HepG2 (cell line): ENCODE data around the gene NLRC5. TPM values are rescaled to one million over a fixed set of nuclear protein-coding genes. Genes with fewer than 3 reads are reported as not detected.

Experiments
- BRD4 ChIP-seq: sonication (generic); formaldehyde crosslinking; IDR thresholded peaks from 2 replicates; pipeline ENCODE4 v1.4.0; 2020; ENCODE audit warnings: missing genetic modification reagents
- CTCF ChIP-seq: sonication (generic); formaldehyde crosslinking; IDR thresholded peaks from 2 replicates; pipeline ENCODE4 v1.5.0; 2020; ENCODE audit warnings: mild to moderate bottlenecking, missing genetic modification reagents, moderate library complexity
- EEA1 ChIP-seq: sonication (generic); formaldehyde crosslinking; IDR thresholded peaks from 2 replicates; pipeline ENCODE4 v1.5.1; 2020; ENCODE audit warnings: mild to moderate bottlenecking, missing genetic modification reagents, borderline replicate concordance
- GABPB1 ChIP-seq: IDR thresholded peaks from 2 replicates; pipeline ENCODE4 v1.6.1; 2016; ENCODE audit warnings: mild to moderate bottlenecking, missing genetic modification reagents, moderate library complexity, missing compliant biosample characterization
- KDM2A ChIP-seq: sonication (generic); formaldehyde crosslinking; IDR thresholded peaks from 2 replicates; pipeline ENCODE4 v1.4.0; 2020; ENCODE audit warnings: low read depth, missing genetic modification reagents, borderline replicate concordance
- MYC ChIP-seq: sonication (generic); formaldehyde crosslinking; IDR thresholded peaks from 2 replicates; pipeline ENCODE4 v1.9.0; 2021; ENCODE audit warnings: missing genetic modification reagents, borderline replicate concordance
- PHB2 ChIP-seq: fragments of 450-650 bp; IDR thresholded peaks from 2 replicates; pipeline ENCODE4 v1.6.1; 2018; ENCODE audit not compliant: partially characterized antibody
- POGK ChIP-seq: sonication (generic); formaldehyde crosslinking; conservative IDR thresholded peaks from 2 replicates; pipeline ENCODE4 v1.8.0; 2022; ENCODE audit warnings: mild to moderate bottlenecking, moderate library complexity, missing genetic modification reagents
- RAD21 ChIP-seq: fragments of 450-650 bp; formaldehyde crosslinking; IDR thresholded peaks from 2 replicates; pipeline ENCODE4 v1.5.0; 2020; ENCODE audit warnings: mild to moderate bottlenecking
- RCOR2 ChIP-seq: IDR thresholded peaks from 2 replicates; pipeline ENCODE4 v1.6.1; 2016; ENCODE audit warnings: missing biosample characterization, missing genetic modification reagents
- RFX1 ChIP-seq: fragments of 450-650 bp; IDR thresholded peaks from 2 replicates; pipeline ENCODE4 v1.6.1; 2017
- SOX6 ChIP-seq, 2 experiments: fragments of 450-650 bp in 1 of 2; sonication (generic) in 1 of 2; formaldehyde crosslinking in 1 of 2; IDR thresholded peaks; 2 replicates each; pipeline versions ENCODE4 v1.4.0 to v1.6.1; 2017 to 2020; ENCODE audit warnings: antibody characterized with exemption in 1 of 2, mild to moderate bottlenecking in 1 of 2, missing genetic modification reagents in 1 of 2
- SYNCRIP ChIP-seq: fragments of 200-400 bp; formaldehyde crosslinking; IDR thresholded peaks from 2 replicates; pipeline ENCODE4 v1.6.1; 2018; ENCODE audit warnings: mild to moderate bottlenecking, low read depth, low read length; ENCODE audit not compliant: insufficient read depth
- THRA ChIP-seq: sonication (generic); formaldehyde crosslinking; IDR thresholded peaks from 2 replicates; pipeline ENCODE4 v1.4.0; 2020; ENCODE audit warnings: missing genetic modification reagents, borderline replicate concordance
- ZBTB4 ChIP-seq: sonication (generic); formaldehyde crosslinking; IDR thresholded peaks from 2 replicates; pipeline ENCODE4 v1.4.0; 2020; ENCODE audit warnings: missing genetic modification reagents, mild to moderate bottlenecking, borderline replicate concordance
- ZBTB42 ChIP-seq: sonication (generic); formaldehyde crosslinking; IDR thresholded peaks from 2 replicates; pipeline ENCODE4 v1.5.0; 2020; ENCODE audit warnings: mild to moderate bottlenecking, missing genetic modification reagents
- ZC3H13 ChIP-seq: sonication (generic); formaldehyde crosslinking; IDR thresholded peaks from 2 replicates; pipeline ENCODE4 v1.8.1; 2023; ENCODE audit warnings: mild to moderate bottlenecking, missing genetic modification reagents, moderate library complexity
- ZFP62 ChIP-seq: sonication (generic); formaldehyde crosslinking; IDR thresholded peaks from 2 replicates; pipeline ENCODE4 v1.4.0; 2020; ENCODE audit warnings: missing genetic modification reagents
- ZNF225 ChIP-seq: sonication (generic); formaldehyde crosslinking; IDR thresholded peaks from 2 replicates; pipeline ENCODE4 v1.4.0; 2020; ENCODE audit warnings: mild to moderate bottlenecking, missing genetic modification reagents
- ZNF792 ChIP-seq: IDR thresholded peaks from 2 replicates; pipeline ENCODE4 v1.6.1; 2016
- ZNF850 ChIP-seq: sonication (generic); formaldehyde crosslinking; conservative IDR thresholded peaks from 2 replicates; pipeline ENCODE4 v1.9.0; 2021; ENCODE audit warnings: mild to moderate bottlenecking, missing genetic modification reagents
- ZSCAN20 ChIP-seq: sonication (generic); formaldehyde crosslinking; IDR thresholded peaks from 2 replicates; pipeline ENCODE4 v1.4.0; 2020; ENCODE audit warnings: missing genetic modification reagents, mild to moderate bottlenecking, borderline replicate concordance
- polyA plus RNA-seq, 8 experiments: library from polyadenylated mRNA; depleted of rRNA in 3 of 8; stranded (reverse) in 7 of 8; unstranded in 1 of 8; fragments of >200 nt; fragmentation: Illumina TruSeq in 4 of 8; extraction: Trizol in 4 of 8; gene quantifications; 2 replicates each; pipeline versions ENCODE4 v1.2.1 to v1.2.3, GENCODE V29; 2011 to 2016; ENCODE audit warnings: low read depth in 4 of 8, missing spikeins in 1 of 8, mixed read lengths in 1 of 8; ENCODE audit not compliant: insufficient read depth in 1 of 8
- total RNA-seq, 5 experiments: library from RNA; depleted of rRNA; stranded (reverse); fragments of >200 nt; fragmentation: Illumina TruSeq; extraction: Trizol; gene quantifications; 2 replicates each; pipeline ENCODE4 v1.2.3, GENCODE V29; 2016; ENCODE audit warnings: low read depth in 1 of 5

The NLRC5 gene
- total and polyA plus RNA-seq, 2 of the 13 experiments (the other 11 are each of a cell fraction or from before 2014, with no cell fraction given), result 6.3 to 12.7 TPM

GRCh38 chr16:57061084-57061905 lies 71.9 kb downstream of the NLRC5 start (continued):
- TF ChIP-seq ZBTB4 (CRISPR knock-in tag), result 0 out of 2 replicates have a peak, but pooled peaks have one; percentile 30
- TF ChIP-seq THRA (CRISPR knock-in tag), result no peak
- peak; percentile 86 for TF ChIP-seq GABPB1 (CRISPR knock-in tag)
- peak; percentile 47; the same call in 1 of the 2 replicates for TF ChIP-seq KDM2A (CRISPR knock-in tag)
- peak; percentile 51; the same call in 1 of the 2 replicates for TF ChIP-seq MYC
- TF ChIP-seq POGK (CRISPR knock-in tag), result peak; percentile 56; the same call in 1 of the 2 replicates
- TF ChIP-seq ZNF225 (CRISPR knock-in tag), result 0 out of 2 replicates have a peak, but pooled peaks have one; percentile 41
- no peak for TF ChIP-seq EEA1 (CRISPR knock-in tag)
- no peak for TF ChIP-seq ZNF792 (CRISPR knock-in tag)
- TF ChIP-seq ZBTB42 (CRISPR knock-in tag), result no peak
- no peak for TF ChIP-seq ZC3H13 (CRISPR knock-in tag)
- TF ChIP-seq PHB2, result no peak
- no peak for TF ChIP-seq ZFP62 (CRISPR knock-in tag)
- no peak for TF ChIP-seq ZSCAN20 (CRISPR knock-in tag)
- no peak for TF ChIP-seq RCOR2 (CRISPR knock-in tag)
- no peak for TF ChIP-seq RFX1
- no peak for TF ChIP-seq RAD21 (CRISPR knock-in tag)
- no peak for TF ChIP-seq SYNCRIP
- TF ChIP-seq CTCF (CRISPR knock-in tag), result no peak
- TF ChIP-seq SOX6 (IDR thresholded peaks at IDR 0.05), result no peak
- TF ChIP-seq SOX6 (CRISPR knock-in tag; IDR thresholded peaks at IDR 0.05), result peak; percentile 54
- TF ChIP-seq BRD4, result no peak
- TF ChIP-seq ZNF850 (CRISPR knock-in tag), result no peak
